HL-60 (cell line): ENCODE results near the gene MAP3K5.

Source experiments
- DNase-seq, 2 experiments: peaks; one replicate each; pipeline ENCODE4 v3.0.0-alpha.2; 2010 to 2020; ENCODE audit warnings: low read depth in 1 of 2, low spot score in 1 of 2
- H3K27ac ChIP-seq: fragments of 250-450 bp; sonication (Bioruptor Pico); replicated peaks from 2 replicates; pipeline ENCODE4 v1.5.1; 2020; ENCODE audit warnings: mild to moderate bottlenecking, moderate library complexity
- H3K27me3 ChIP-seq: fragments of 250-450 bp; sonication (Bioruptor Pico); 2 replicates; pipeline ENCODE4 v1.5.1; 2021; ENCODE audit warnings: mild to moderate bottlenecking, moderate library complexity; ENCODE audit not compliant: insufficient read depth, poor library complexity, severe bottlenecking
- H3K4me3 ChIP-seq: replicated peaks from 2 replicates; pipeline ENCODE4 v1.5.1; 2011; ENCODE audit warnings: mild to moderate bottlenecking, control low read depth, low read length; ENCODE audit not compliant: insufficient read depth
- CTCF ChIP-seq: IDR thresholded peaks from one replicate; pipeline ENCODE4 v1.5.1; 2011; ENCODE audit warnings: low read length, control low read depth, inconsistent platforms; ENCODE audit not compliant: insufficient read depth
- GABPA ChIP-seq: IDR thresholded peaks from 2 replicates; pipeline ENCODE4 v1.6.1; 2012; ENCODE audit warnings: low read depth
- POLR2AphosphoS5 ChIP-seq: IDR thresholded peaks from 2 replicates; pipeline ENCODE4 v1.6.1; 2012; ENCODE audit warnings: low read depth
- REST ChIP-seq: IDR thresholded peaks from 2 replicates; pipeline ENCODE4 v1.6.1; 2012; ENCODE audit warnings: low read depth; ENCODE audit not compliant: insufficient replicate concordance
- SPI1 ChIP-seq: IDR thresholded peaks from 2 replicates; pipeline ENCODE4 v1.6.1; 2012; ENCODE audit warnings: low read depth, mild to moderate bottlenecking, borderline replicate concordance

MAP3K5 gene

DNA sequence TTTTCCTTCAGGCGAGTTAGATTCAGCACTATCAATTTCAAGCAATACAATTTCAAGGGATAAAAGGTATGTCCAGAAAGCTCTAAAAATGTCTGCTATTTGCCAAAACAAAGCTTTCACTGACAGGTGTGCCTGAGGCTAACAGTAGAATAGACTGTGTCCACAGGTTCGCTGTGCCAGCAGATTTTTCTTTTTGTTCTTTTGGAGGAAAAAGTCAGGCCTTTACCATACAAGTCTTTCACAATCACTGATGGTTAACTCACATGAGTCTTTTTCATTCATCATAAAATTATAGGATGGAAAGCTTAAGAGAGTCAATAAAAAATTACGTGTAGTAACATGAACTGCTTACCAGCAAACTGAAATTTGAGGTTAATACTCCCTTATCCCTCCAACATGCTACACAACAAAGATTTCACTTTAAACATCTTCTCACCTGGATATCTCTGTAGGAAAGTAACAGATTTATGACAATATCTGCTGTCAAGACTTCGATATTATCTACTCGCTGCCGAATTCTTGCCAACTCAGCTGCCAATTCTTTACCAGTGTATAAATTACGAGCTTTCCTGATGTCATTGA, 95.4 kb downstream of the MAP3K5 start:
- TF ChIP-seq GABPA (no peak), CTCF (no peak), POLR2AphosphoS5 (no peak), REST (no peak), SPI1 (no peak)
- Histone ChIP-seq H3K27me3 (no peaks in the 10 kb centered on the region), H3K27ac (no peak overlapping the region), H3K4me3 (no peak overlapping the region)
- no peak for DNase-seq

DNA sequence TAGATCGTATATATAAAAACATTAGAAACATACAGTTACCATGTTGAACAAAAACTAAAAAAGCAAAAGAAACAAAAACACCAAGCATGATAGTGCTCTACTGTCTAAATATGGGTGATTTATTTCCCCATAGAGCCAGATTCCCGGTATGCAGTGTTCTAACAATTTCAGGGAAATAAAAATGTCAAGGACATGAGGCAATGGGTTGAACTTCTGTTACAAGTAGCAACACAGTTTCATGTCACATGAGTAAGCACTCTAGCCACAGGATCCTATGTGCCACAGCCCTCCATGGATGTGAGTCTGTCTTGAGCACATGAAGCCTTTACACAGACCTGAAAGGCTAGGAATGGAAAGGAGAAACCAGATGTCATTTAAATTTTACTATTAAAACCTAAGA, 96.0 kb downstream of the MAP3K5 start:
- TF ChIP-seq GABPA (no peak), REST (no peak), POLR2AphosphoS5 (no peak), SPI1 (no peak), CTCF (no peak)
- H3K4me3 ChIP-seq = no peak overlapping the region
- no peaks in the 10 kb centered on the region for H3K27me3 ChIP-seq
- DNase-seq = no peak
- no peak overlapping the region for H3K27ac ChIP-seq

- Histone ChIP-seq H3K4me3 (no peak overlapping the region), H3K27ac (no peak overlapping the region), H3K27me3 (no peaks in the 10 kb centered on the region)
- TF ChIP-seq SPI1 = no peak
- no peak for TF ChIP-seq POLR2AphosphoS5
- no peak for TF ChIP-seq REST
- TF ChIP-seq CTCF = no peak
- no peak for TF ChIP-seq GABPA
- no peak for DNase-seq
Observed at GRCh38 chr6:136695412-136695811, 96.9 kb downstream of the MAP3K5 start.
